Measurements from ENCODE around the gene ANKS1A. TPM values are rescaled to one million over a fixed set of nuclear protein-coding genes. Genes with fewer than 3 reads are reported as not detected.

The ANKS1A gene
- total RNA-seq, 1 donor, result 7.2 TPM

DNA sequence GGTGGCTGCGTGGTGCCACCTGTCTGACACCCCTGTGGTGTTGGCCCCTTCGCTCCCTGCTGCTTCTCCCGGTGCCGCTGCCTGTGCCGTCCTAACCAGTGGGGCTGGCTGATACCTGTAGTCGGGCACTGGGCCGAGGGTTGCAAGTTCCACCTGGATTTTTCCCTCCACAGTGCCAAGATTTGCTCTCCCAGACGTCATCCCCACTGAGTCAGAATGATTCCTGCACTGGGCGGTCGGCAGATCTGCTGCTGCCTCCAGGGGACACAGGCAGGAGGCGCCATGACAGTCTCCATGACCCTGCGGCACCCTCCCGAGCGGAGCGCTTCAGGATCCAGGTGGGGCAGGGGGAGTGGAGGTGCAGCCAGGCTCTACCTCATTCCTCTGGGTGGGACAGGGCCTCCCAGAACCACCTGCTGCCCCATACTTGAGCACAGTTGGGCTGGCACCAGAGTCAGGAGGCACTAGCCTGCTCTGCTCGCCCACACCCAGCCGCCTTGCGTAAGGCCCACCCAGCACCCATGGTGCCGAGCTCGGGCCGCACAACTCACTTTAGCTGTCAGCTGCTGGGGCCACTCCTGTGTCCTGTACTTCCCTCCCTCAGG is 191.9 kb downstream of the ANKS1A start:
- Histone ChIP-seq H3K27me3 (ENCODE audit: insufficient read depth, low read length) (no peaks in the 10 kb centered on the region), H3K4me2 (ENCODE audit: insufficient read depth, low read length) (no peak overlapping the region), H2AFZ (ENCODE audit: low read length) (no peak overlapping the region), H3K79me2 (ENCODE audit: insufficient read depth, low read length) (no peaks in the 10 kb centered on the region), H3K4me1 (ENCODE audit: insufficient read depth, low read length) (no peaks in the 10 kb centered on the region), H3K36me3 (ENCODE audit: insufficient read depth, low read length) (peaks cover 14% of the 10 kb centered on the region), H3K9me3 (ENCODE audit: low read depth, low read length) (no peaks in the 10 kb centered on the region), H3K4me3 (ENCODE audit: insufficient read depth, low read length) (no peak overlapping the region), H4K20me1 (ENCODE audit: insufficient read depth, low read length) (no peaks in the 10 kb centered on the region), H3K27ac (ENCODE audit: low read depth, low read length) (no peak overlapping the region)
- TF ChIP-seq, protein P1, sequence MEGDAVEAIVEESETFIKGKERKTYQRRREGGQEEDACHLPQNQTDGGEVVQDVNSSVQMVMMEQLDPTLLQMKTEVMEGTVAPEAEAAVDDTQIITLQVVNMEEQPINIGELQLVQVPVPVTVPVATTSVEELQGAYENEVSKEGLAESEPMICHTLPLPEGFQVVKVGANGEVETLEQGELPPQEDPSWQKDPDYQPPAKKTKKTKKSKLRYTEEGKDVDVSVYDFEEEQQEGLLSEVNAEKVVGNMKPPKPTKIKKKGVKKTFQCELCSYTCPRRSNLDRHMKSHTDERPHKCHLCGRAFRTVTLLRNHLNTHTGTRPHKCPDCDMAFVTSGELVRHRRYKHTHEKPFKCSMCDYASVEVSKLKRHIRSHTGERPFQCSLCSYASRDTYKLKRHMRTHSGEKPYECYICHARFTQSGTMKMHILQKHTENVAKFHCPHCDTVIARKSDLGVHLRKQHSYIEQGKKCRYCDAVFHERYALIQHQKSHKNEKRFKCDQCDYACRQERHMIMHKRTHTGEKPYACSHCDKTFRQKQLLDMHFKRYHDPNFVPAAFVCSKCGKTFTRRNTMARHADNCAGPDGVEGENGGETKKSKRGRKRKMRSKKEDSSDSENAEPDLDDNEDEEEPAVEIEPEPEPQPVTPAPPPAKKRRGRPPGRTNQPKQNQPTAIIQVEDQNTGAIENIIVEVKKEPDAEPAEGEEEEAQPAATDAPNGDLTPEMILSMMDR (IDR thresholded peaks at IDR 0.05; ENCODE audit: extremely low read depth, low read depth, low read length), result no peak
- peak; percentile 90 for DNase-seq (ENCODE audit: insufficient read length, low spot score, missing footprints)

DNA sequence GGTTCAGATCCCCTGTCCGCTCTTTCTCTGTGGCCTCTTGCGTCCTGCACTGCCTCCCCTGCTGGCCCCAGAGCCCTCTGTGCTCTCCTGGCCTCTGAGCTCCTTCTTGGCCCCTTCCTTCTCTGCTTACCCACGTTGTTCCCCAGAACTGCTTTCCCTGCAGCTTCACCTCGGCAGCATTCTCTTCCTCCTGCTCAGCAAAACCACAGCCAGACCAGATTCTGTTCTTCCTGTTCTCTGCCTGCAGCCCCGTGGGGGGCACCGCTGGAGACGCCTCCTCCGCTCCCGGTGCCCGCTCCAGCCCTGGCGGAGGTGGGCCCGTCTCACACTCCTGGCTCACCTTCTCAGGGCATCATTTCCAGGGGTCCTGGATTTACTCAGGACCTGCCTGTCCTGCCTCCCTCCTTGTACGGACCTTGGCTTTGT is 192.4 kb downstream of the ANKS1A start:
- no peaks in the 10 kb centered on the region for H4K20me1 ChIP-seq (ENCODE audit: insufficient read depth, low read length)
- H3K4me2 ChIP-seq (ENCODE audit: insufficient read depth, low read length), result no peak overlapping the region
- no peaks in the 10 kb centered on the region for H3K4me1 ChIP-seq (ENCODE audit: insufficient read depth, low read length)
- peaks cover 14% of the 10 kb centered on the region for H3K36me3 ChIP-seq (ENCODE audit: insufficient read depth, low read length)
- no peak overlapping the region for H2AFZ ChIP-seq (ENCODE audit: low read length)
- no peak overlapping the region for H3K27ac ChIP-seq (ENCODE audit: low read depth, low read length)
- no peaks in the 10 kb centered on the region for H3K27me3 ChIP-seq (ENCODE audit: insufficient read depth, low read length)
- no peaks in the 10 kb centered on the region for H3K9me3 ChIP-seq (ENCODE audit: low read depth, low read length)
- H3K4me3 ChIP-seq (ENCODE audit: insufficient read depth, low read length), result no peak overlapping the region
- DNase-seq (ENCODE audit: insufficient read length, low spot score, missing footprints), result peak; percentile 55
- H3K79me2 ChIP-seq (ENCODE audit: insufficient read depth, low read length), result no peaks in the 10 kb centered on the region
- TF ChIP-seq, protein P1 (IDR thresholded peaks at IDR 0.05; ENCODE audit: extremely low read depth, low read depth, low read length), result no peak

DNA sequence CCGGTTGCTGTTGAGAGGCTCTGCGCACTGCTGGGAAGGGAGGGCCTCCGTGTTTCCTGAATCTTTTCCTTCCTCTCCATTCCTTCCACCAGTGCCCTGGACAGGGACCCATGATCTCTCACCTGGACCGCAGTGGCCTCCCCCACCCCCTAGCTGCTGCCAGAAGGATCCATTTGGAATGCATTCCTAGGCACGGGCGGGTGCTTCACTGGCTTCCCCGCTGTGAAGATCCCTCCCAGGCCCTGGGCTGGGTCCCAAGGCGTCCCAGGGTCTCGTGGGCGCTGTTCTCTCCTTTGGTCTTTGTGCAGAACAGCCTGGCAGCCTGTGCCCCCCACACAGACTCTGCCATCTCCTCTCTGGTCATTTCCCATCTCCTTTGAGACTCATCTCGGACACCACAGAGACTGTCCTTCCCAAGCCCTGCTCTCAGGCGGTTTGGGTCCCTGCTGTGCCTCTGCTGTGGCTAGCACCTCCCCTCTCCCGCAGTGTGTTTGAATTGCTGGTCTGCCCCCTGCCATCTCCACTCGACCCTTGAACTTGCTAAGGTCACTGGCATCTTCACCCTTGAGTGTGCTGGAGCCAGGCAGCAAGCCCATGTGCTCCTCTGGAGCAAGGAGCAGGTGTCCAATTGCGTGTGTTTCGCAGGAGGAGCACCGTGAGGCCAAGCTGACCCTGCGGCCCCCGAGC is 193.1 kb downstream of the ANKS1A start:
- Histone ChIP-seq H3K9me3 (ENCODE audit: low read depth, low read length) (no peaks in the 10 kb centered on the region), H3K27ac (ENCODE audit: low read depth, low read length) (no peak overlapping the region), H3K36me3 (ENCODE audit: insufficient read depth, low read length) (peaks cover 14% of the 10 kb centered on the region), H3K4me3 (ENCODE audit: insufficient read depth, low read length) (no peak overlapping the region), H3K27me3 (ENCODE audit: insufficient read depth, low read length) (no peaks in the 10 kb centered on the region), H2AFZ (ENCODE audit: low read length) (no peak overlapping the region), H4K20me1 (ENCODE audit: insufficient read depth, low read length) (no peaks in the 10 kb centered on the region), H3K4me1 (ENCODE audit: insufficient read depth, low read length) (no peaks in the 10 kb centered on the region), H3K4me2 (ENCODE audit: insufficient read depth, low read length) (no peak overlapping the region), H3K79me2 (ENCODE audit: insufficient read depth, low read length) (no peaks in the 10 kb centered on the region)
- TF ChIP-seq, protein P1 (IDR thresholded peaks at IDR 0.05; ENCODE audit: extremely low read depth, low read depth, low read length), result no peak
- peak; percentile 54 for DNase-seq (ENCODE audit: insufficient read length, low spot score, missing footprints)

DNA sequence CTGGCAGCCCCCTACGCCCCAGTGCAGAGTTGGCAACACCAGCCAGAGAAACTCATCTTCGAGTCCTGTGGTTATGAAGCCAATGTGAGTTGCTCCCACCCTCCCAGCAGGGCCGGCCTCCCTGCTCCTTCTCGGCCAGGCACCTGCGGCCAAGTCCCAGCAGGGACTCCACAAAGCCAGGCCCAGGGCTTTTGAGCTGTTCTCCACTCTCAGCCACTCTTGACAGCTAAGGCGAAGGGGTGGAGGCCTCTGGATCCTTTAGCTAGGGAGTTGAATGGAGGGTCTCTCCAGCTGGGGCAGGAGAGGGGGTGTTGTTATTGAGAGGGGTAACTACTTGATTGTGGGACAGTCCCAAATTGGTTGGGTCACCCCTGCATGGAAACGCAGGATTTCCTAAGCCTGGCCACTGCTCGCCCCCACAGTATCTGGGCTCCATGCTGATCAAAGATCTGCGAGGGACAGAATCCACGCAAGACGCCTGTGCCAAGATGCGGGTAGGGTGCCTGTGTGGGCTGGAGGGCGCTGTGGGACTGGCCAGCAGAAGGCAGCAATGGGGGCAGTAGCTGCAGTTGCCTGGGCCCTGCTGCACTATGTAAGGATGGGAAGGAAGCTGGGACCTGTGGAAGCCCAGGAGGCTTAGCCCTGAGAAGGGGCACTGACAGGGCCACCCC is 193.8 kb downstream of the ANKS1A start:
- peaks cover 14% of the 10 kb centered on the region for H3K36me3 ChIP-seq (ENCODE audit: insufficient read depth, low read length)
- TF ChIP-seq, protein P1 (IDR thresholded peaks at IDR 0.05; ENCODE audit: extremely low read depth, low read depth, low read length), result no peak

More for the DNA sequence above, 193.8 kb downstream of the ANKS1A start:
- H4K20me1 ChIP-seq (ENCODE audit: insufficient read depth, low read length), result no peaks in the 10 kb centered on the region
- no peaks in the 10 kb centered on the region for H3K79me2 ChIP-seq (ENCODE audit: insufficient read depth, low read length)
- no peaks in the 10 kb centered on the region for H3K9me3 ChIP-seq (ENCODE audit: low read depth, low read length)
- H2AFZ ChIP-seq (ENCODE audit: low read length), result no peak overlapping the region
- H3K27me3 ChIP-seq (ENCODE audit: insufficient read depth, low read length), result no peaks in the 10 kb centered on the region
- H3K4me1 ChIP-seq (ENCODE audit: insufficient read depth, low read length), result no peaks in the 10 kb centered on the region
- no peak overlapping the region for H3K27ac ChIP-seq (ENCODE audit: low read depth, low read length)
- H3K4me2 ChIP-seq (ENCODE audit: insufficient read depth, low read length), result no peak overlapping the region
- H3K4me3 ChIP-seq (ENCODE audit: insufficient read depth, low read length), result no peak overlapping the region
- peak; percentile 70 for DNase-seq (ENCODE audit: insufficient read length, low spot score, missing footprints)

Data from osteoblast (primary cell).